Measurements from ENCODE around the gene CA4.
"Not testable (repeated sequence)": the region's sequence is repeated elsewhere in the genome, so short reads cannot be mapped to it uniquely, and the experiment has no call there.

DNA sequence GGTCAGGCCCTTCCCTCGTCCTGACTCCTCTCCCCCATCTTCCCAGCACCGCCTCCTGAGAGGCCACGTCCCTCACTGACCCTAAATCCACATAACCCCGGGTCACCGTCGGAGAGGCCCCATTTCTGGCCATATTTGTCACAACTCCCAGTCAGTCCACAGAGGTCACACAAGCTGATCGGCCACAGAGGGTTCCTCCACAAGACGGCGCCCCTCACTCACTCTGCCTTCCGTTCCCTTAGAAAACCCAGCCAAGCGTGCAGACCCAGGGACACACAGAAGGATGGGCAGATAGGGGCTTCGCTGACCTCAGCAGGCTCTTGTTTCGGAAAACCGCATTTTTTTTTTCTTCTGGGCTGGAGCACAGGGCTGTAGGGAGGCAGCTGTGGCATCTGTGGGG is 33.6 kb upstream of the CA4 start:
- TF ChIP-seq, protein P1, sequence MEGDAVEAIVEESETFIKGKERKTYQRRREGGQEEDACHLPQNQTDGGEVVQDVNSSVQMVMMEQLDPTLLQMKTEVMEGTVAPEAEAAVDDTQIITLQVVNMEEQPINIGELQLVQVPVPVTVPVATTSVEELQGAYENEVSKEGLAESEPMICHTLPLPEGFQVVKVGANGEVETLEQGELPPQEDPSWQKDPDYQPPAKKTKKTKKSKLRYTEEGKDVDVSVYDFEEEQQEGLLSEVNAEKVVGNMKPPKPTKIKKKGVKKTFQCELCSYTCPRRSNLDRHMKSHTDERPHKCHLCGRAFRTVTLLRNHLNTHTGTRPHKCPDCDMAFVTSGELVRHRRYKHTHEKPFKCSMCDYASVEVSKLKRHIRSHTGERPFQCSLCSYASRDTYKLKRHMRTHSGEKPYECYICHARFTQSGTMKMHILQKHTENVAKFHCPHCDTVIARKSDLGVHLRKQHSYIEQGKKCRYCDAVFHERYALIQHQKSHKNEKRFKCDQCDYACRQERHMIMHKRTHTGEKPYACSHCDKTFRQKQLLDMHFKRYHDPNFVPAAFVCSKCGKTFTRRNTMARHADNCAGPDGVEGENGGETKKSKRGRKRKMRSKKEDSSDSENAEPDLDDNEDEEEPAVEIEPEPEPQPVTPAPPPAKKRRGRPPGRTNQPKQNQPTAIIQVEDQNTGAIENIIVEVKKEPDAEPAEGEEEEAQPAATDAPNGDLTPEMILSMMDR (IDR thresholded peaks at IDR 0.05; ENCODE audit: low read length) = not testable (repeated sequence)
- not testable (repeated sequence) for TF ChIP-seq EZH2 (IDR thresholded peaks at IDR 0.05; ENCODE audit: borderline replicate concordance, low read length)
